H9 (cell line): ENCODE results near the gene PCYT1A. TPM values are rescaled to one million over a fixed set of nuclear protein-coding genes. Genes with fewer than 3 reads are reported as not detected.

Source experiments
- DNase-seq: peaks from one replicate; pipeline ENCODE4 v3.0.0-alpha.2; 2017
- H2AFZ ChIP-seq: one replicate; pipeline ENCODE4 v1.6.1; 2013; ENCODE audit warnings: mild to moderate bottlenecking, low read length, control low read depth, moderate library complexity
- H2AK5ac ChIP-seq: 2 replicates; pipeline ENCODE4 v1.6.1; 2013; ENCODE audit warnings: low read length, control low read depth, mixed read lengths; ENCODE audit not compliant: insufficient read length
- H2BK120ac ChIP-seq: one replicate; pipeline ENCODE4 v1.6.1; 2013; ENCODE audit warnings: low read depth, mild to moderate bottlenecking, low read length, control low read depth, inconsistent platforms; ENCODE audit not compliant: poor library complexity, severe bottlenecking
- H2BK12ac ChIP-seq: 2 replicates; pipeline ENCODE4 v1.6.1; 2013; ENCODE audit warnings: low read length, control low read depth, mixed read lengths, low read depth; ENCODE audit not compliant: insufficient read length
- H2BK15ac ChIP-seq: 2 replicates; pipeline ENCODE4 v1.6.1; 2013; ENCODE audit warnings: low read depth, low read length, control low read depth
- H2BK20ac ChIP-seq: one replicate; pipeline ENCODE4 v1.6.1; 2013; ENCODE audit warnings: low read depth, mild to moderate bottlenecking, low read length, control low read depth, inconsistent platforms; ENCODE audit not compliant: poor library complexity, severe bottlenecking
- H2BK5ac ChIP-seq: 2 replicates; pipeline ENCODE4 v1.6.1; 2013; ENCODE audit warnings: low read length, control low read depth, mixed read lengths; ENCODE audit not compliant: insufficient read length
- H3K14ac ChIP-seq: 2 replicates; pipeline ENCODE4 v1.6.1; 2013; ENCODE audit warnings: low read length, control low read depth; ENCODE audit not compliant: insufficient read depth
- H3K18ac ChIP-seq: 2 replicates; pipeline ENCODE4 v1.6.1; 2013; ENCODE audit warnings: low read depth, mild to moderate bottlenecking, mixed read lengths, low read length, control low read depth; ENCODE audit not compliant: insufficient read length
- H3K23ac ChIP-seq: 2 replicates; pipeline ENCODE4 v1.6.1; 2013; ENCODE audit warnings: low read length, control low read depth, mixed read lengths, low read depth; ENCODE audit not compliant: insufficient read length
- H3K23me2 ChIP-seq: 2 replicates; pipeline ENCODE4 v1.6.1; 2013; ENCODE audit warnings: low read depth, mild to moderate bottlenecking, mixed read lengths, low read length, control low read depth; ENCODE audit not compliant: insufficient read length, poor library complexity, severe bottlenecking
- H3K27ac ChIP-seq: 2 replicates; pipeline ENCODE4 v1.5.1; 2013; ENCODE audit warnings: low read length, control low read depth, mixed read lengths, low read depth; ENCODE audit not compliant: insufficient read length
- H3K27me3 ChIP-seq: 2 replicates; pipeline ENCODE4 v1.6.1; 2013; ENCODE audit warnings: low read length, control low read depth, inconsistent platforms; ENCODE audit not compliant: insufficient read depth
- H3K4ac ChIP-seq: 2 replicates; pipeline ENCODE4 v1.6.1; 2013; ENCODE audit warnings: low read depth, mild to moderate bottlenecking, control low read depth, inconsistent platforms, low read length, moderate library complexity
- H3K4me1 ChIP-seq: 2 replicates; pipeline ENCODE4 v1.6.1; 2013; ENCODE audit warnings: low read length, control low read depth, inconsistent platforms; ENCODE audit not compliant: insufficient read depth
- H3K4me2 ChIP-seq: 2 replicates; pipeline ENCODE4 v1.6.1; 2013; ENCODE audit warnings: low read length, control low read depth, mixed read lengths; ENCODE audit not compliant: insufficient read length, insufficient read depth
- H3K56ac ChIP-seq: 2 replicates; pipeline ENCODE4 v1.6.1; 2013; ENCODE audit warnings: low read depth, mild to moderate bottlenecking, mixed read lengths, low read length, control low read depth; ENCODE audit not compliant: insufficient read length
- H3K79me1 ChIP-seq: 2 replicates; pipeline ENCODE4 v1.6.1; 2013; ENCODE audit warnings: low read depth, mild to moderate bottlenecking, moderate library complexity, low read length, control low read depth, inconsistent platforms; ENCODE audit not compliant: insufficient read depth, poor library complexity, severe bottlenecking
- H3K79me2 ChIP-seq: 2 replicates; pipeline ENCODE4 v1.6.1; 2013; ENCODE audit warnings: low read length, control low read depth, inconsistent platforms; ENCODE audit not compliant: insufficient read depth
- H3K9ac ChIP-seq: 2 replicates; pipeline ENCODE4 v1.6.1; 2013; ENCODE audit warnings: low read length, control low read depth, mixed read lengths; ENCODE audit not compliant: insufficient read length; ENCODE audit errors: extremely low read depth
- H3K9me3 ChIP-seq: one replicate; pipeline ENCODE4 v1.6.1; 2013; ENCODE audit warnings: low read depth, low read length, inconsistent platforms; ENCODE audit not compliant: control insufficient read depth
- H3T11ph ChIP-seq: one replicate; pipeline ENCODE4 v1.6.1; 2013; ENCODE audit warnings: mild to moderate bottlenecking, low read length, control low read depth, inconsistent platforms
- H4K20me1 ChIP-seq: one replicate; pipeline ENCODE4 v1.6.1; 2013; ENCODE audit not compliant: control insufficient read depth, insufficient read length, insufficient read depth
- H4K5ac ChIP-seq: 2 replicates; pipeline ENCODE4 v1.6.1; 2013; ENCODE audit warnings: low read depth, mild to moderate bottlenecking, mixed read lengths, low read length, control low read depth; ENCODE audit not compliant: insufficient read length
- H4K8ac ChIP-seq: replicated peaks from 2 replicates; pipeline ENCODE4 v1.6.1; 2013; ENCODE audit warnings: low read length, control low read depth, mixed read lengths, low read depth; ENCODE audit not compliant: insufficient read length
- H4K91ac ChIP-seq: 2 replicates; pipeline ENCODE4 v1.6.1; 2013; ENCODE audit warnings: low read depth, mild to moderate bottlenecking, moderate library complexity, mixed read lengths, low read length, control low read depth; ENCODE audit not compliant: insufficient read length
- H3K27ac Mint-ChIP-seq, 3 experiments: 2 replicates in 2 of 3; 3 replicates in 1 of 3; pipeline ENCODE4 v1.8.0; 2020 to 2021; ENCODE audit warnings: mixed read lengths in 3 of 3, mild to moderate bottlenecking in 1 of 3, moderate library complexity in 1 of 3
- H3K27me3 Mint-ChIP-seq: 2 replicates; pipeline ENCODE4 v1.8.0; 2021; ENCODE audit warnings: low read depth, mild to moderate bottlenecking, moderate library complexity, mixed read lengths
- H3K36me3 Mint-ChIP-seq, 3 experiments: 2 replicates in 2 of 3; 3 replicates in 1 of 3; pipeline ENCODE4 v1.8.0; 2020 to 2021; ENCODE audit warnings: low read depth in 3 of 3, mixed read lengths in 3 of 3; ENCODE audit not compliant: insufficient read depth in 1 of 3
- H3K4me1 Mint-ChIP-seq, 2 experiments: 2 replicates each; pipeline ENCODE4 v1.8.0; 2020; ENCODE audit warnings: mixed read lengths in 2 of 2
- H3K4me3 Mint-ChIP-seq, 2 experiments: 2 replicates in 1 of 2; 3 replicates in 1 of 2; pipeline ENCODE4 v1.8.0; 2020 to 2021; ENCODE audit warnings: mild to moderate bottlenecking in 2 of 2, mixed read lengths in 2 of 2, moderate library complexity in 1 of 2
- H3K9me3 Mint-ChIP-seq, 2 experiments: 2 replicates in 1 of 2; 3 replicates in 1 of 2; pipeline ENCODE4 v1.8.0; 2020; ENCODE audit warnings: mild to moderate bottlenecking in 2 of 2, mixed read lengths in 2 of 2, moderate library complexity in 1 of 2
- CTCF ChIP-seq: fragments of 200-600 bp; sonication (generic); conservative IDR thresholded peaks from 3 replicates; pipeline ENCODE4 v1.8.0; 2021; ENCODE audit warnings: antibody characterized with exemption, mild to moderate bottlenecking
- WGBS: extraction: QIAGEN DNeasy Blood & Tissue Kit; methylation state at CpG from one replicate; pipeline ENCODE4 v1.1.7; 2013; ENCODE audit warnings: missing lambda C conversion rate, low lambda C conversion rate, mixed read lengths; ENCODE audit not compliant: insufficient read length; ENCODE audit errors: extremely low coverage; 5-methylcytosine and 5-hydroxymethylcytosine counted together
- total RNA-seq: library from RNA; stranded (reverse); gene quantifications from 2 replicates; pipeline ENCODE4 v1.2.1, GENCODE V29; 2021

Gene PCYT1A
- total RNA-seq, 1 experiment from 2014 or later = 31.6 TPM

- peaks cover 28 to 39% of the 10 kb centered on the region in 2 experiments for H3K4me1 Mint-ChIP-seq
- Histone ChIP-seq H3K23ac (no peak overlapping the region), H4K8ac (no peak overlapping the region), H2AFZ (no peak overlapping the region), H3K23me2 (no peaks in the 10 kb centered on the region), H3K79me1 (no peaks in the 10 kb centered on the region), H3K79me2 (no peaks in the 10 kb centered on the region), H3K18ac (peak overlapping the region; percentile 6), H3K4ac (no peak overlapping the region), H2BK20ac (no peak overlapping the region), H3K14ac (no peak overlapping the region), H4K20me1 (no peaks in the 10 kb centered on the region), H3T11ph (no peak overlapping the region), H3K4me2 (no peak overlapping the region), H3K27me3 (no peaks in the 10 kb centered on the region), H2AK5ac (no peak overlapping the region), H3K27ac (no peak overlapping the region), H3K56ac (no peak overlapping the region), H2BK5ac (no peak overlapping the region), H2BK12ac (no peak overlapping the region), H3K9ac (no peak overlapping the region), H3K4me1 (0 out of 2 replicates have a peak, but pooled peaks cover 2% of the 10 kb centered on the region), H4K5ac (no peak overlapping the region), H4K91ac (no peak overlapping the region), H2BK15ac (no peak overlapping the region), H2BK120ac (no peak overlapping the region), H3K9me3 (no peaks in the 10 kb centered on the region)
- peaks cover 0 to 2% (median 0%) of the 10 kb centered on the region in 3 experiments; a peak in 1 of 7 replicates for H3K36me3 Mint-ChIP-seq
- WGBS = no CpG with 5 or more reads among the region's 16 CpGs
- TF ChIP-seq CTCF = no peak
- H3K27me3 Mint-ChIP-seq = peaks cover 4% of the 10 kb centered on the region
- no peak overlapping the region for H3K4me3 Mint-ChIP-seq
- H3K27ac Mint-ChIP-seq = 0 out of 7 replicates have a peak overlapping the region, but pooled peaks of 1 of the 3 experiments have one; percentile 61
- no peaks in the 10 kb centered on the region for H3K9me3 Mint-ChIP-seq
- no peak for DNase-seq
These were observed 72.6 kb downstream of the PCYT1A start for GRCh38 chr3:196214783-196215441.
